Thoracic aorta (tissue), 2 donors: Measurements from ENCODE around the gene OR13J1. TPM values are rescaled to one million over a fixed set of nuclear protein-coding genes. Genes with fewer than 3 reads are reported as not detected.

Experiments
- ATAC-seq: fragments of 150-250 bp; one replicate; pipeline ENCODE4 v1.8.0; 2017; ENCODE audit warnings: low read depth; ENCODE audit not compliant: insufficient number of reproducible peaks, low FRiP score
- DNase-seq: peaks from one replicate; pipeline ENCODE4 v3.0.0-alpha.2; 2020; ENCODE audit warnings: low spot score
- H3K27ac ChIP-seq, 2 donors: fragments of 200-600 bp; sonication (generic); 1 replicate in 1 of 2; 2 replicates in 1 of 2; pipeline ENCODE4 v1.5.1; 2016; ENCODE audit warnings: mild to moderate bottlenecking in 2 of 2, moderate library complexity in 2 of 2
- H3K27me3 ChIP-seq: fragments of 200-600 bp; sonication (generic); replicated peaks from 2 replicates; pipeline ENCODE4 v1.6.0; 2016; ENCODE audit warnings: mild to moderate bottlenecking; ENCODE audit not compliant: insufficient read depth
- H3K36me3 ChIP-seq: fragments of 200-600 bp; sonication (generic); one replicate; pipeline ENCODE4 v1.5.1; 2016
- H3K4me1 ChIP-seq, 2 donors: fragments of 200-600 bp; sonication (generic); 1 replicate in 1 of 2; 2 replicates in 1 of 2; pipeline versions ENCODE4 v1.5.1 to v1.6.0; 2016; ENCODE audit warnings: low read depth in 2 of 2, mild to moderate bottlenecking in 1 of 2; ENCODE audit not compliant: control insufficient read depth in 1 of 2
- H3K4me3 ChIP-seq: fragments of 200-600 bp; sonication (generic); 2 replicates; pipeline ENCODE4 v1.5.1; 2016; ENCODE audit warnings: mild to moderate bottlenecking
- H3K9me3 ChIP-seq: fragments of 200-600 bp; sonication (generic); 2 replicates; pipeline ENCODE4 v1.5.1; 2016
- CTCF ChIP-seq: fragments of 200-600 bp; sonication (generic); IDR thresholded peaks from one replicate; pipeline ENCODE4 v1.5.1; 2019; ENCODE audit warnings: antibody characterized with exemption
- total RNA-seq, 2 donors: library from RNA; depleted of rRNA; stranded (reverse); fragments of >200 nt; gene quantifications; one replicate each; pipeline versions ENCODE4 v1.1.0 to v1.2.3, GENCODE V29; 2016

Gene OR13J1
- total RNA-seq, 2 donors from 2014 or later: not detected

- peak; percentile 21 for TF ChIP-seq CTCF
- ATAC-seq: no peak
- H3K9me3 ChIP-seq: no peaks in the 10 kb centered on the region
- H3K4me3 ChIP-seq: peak overlapping the region; percentile 51
- H3K4me1 ChIP-seq: peaks cover 71 to 88% of the 10 kb centered on the region in 2 donors
- H3K36me3 ChIP-seq: no peaks in the 10 kb centered on the region
- peak overlapping the region; percentile 99 to 100 for H3K27ac ChIP-seq
- no peaks in the 10 kb centered on the region for H3K27me3 ChIP-seq
- DNase-seq: no peak
Measured at GRCh38 chr9:35906923-35907699, 36.9 kb upstream of the OR13J1 start.

- peak; percentile 7 for ATAC-seq
- peak; percentile 81 for DNase-seq
- no peaks in the 10 kb centered on the region for H3K9me3 ChIP-seq
- TF ChIP-seq CTCF: no peak
- H3K4me1 ChIP-seq: peaks cover 65 to 79% of the 10 kb centered on the region in 2 donors
- H3K27me3 ChIP-seq: no peaks in the 10 kb centered on the region
- H3K36me3 ChIP-seq: no peaks in the 10 kb centered on the region
- H3K27ac ChIP-seq: peak within 1 kb of the TSS; percentile 99 to 100
- peak within 1 kb of the TSS; percentile 51 for H3K4me3 ChIP-seq
Measured at GRCh38 chr9:35905912-35906679, 35.9 kb upstream of the OR13J1 start, which contains the start of gene HRCT1. Gene HRCT1 (plus strand): TSS chr9:35906202. CDS start chr9:35906288, 86 bp downstream.

- Histone ChIP-seq H3K4me3 (peak overlapping the region; percentile 51), H3K9me3 (no peaks in the 10 kb centered on the region), H3K27ac (peak overlapping the region; percentile 99 to 100), H3K27me3 (no peaks in the 10 kb centered on the region), H3K4me1 (peaks cover 56 to 70% of the 10 kb centered on the region in 2 donors), H3K36me3 (no peaks in the 10 kb centered on the region)
- ATAC-seq: no peak
- DNase-seq: no peak
- TF ChIP-seq CTCF: no peak
Measured at GRCh38 chr9:35905051-35905781, 35.0 kb upstream of the OR13J1 start.

DNA sequence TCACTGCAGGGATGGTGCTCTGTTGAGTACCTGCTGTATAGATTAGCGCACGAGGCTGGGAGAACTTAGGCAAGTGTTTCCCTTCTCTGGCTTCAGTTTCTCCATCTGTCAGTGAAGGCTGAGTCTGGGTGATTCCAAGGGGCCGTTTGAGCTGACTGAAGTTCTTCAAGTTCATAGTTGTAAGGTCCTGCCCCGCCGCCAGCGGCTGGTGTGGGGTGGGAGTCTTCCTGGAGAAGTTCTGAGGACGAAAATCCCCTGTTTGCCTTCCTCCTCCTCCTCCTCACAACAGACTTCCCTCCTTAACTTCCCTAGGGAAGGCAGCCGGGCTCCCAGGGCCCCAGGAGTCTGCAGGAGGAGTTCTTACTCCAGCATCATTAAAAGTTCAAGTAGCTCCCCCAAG lies 34.1 kb upstream of the OR13J1 start:
- no peak for DNase-seq
- ATAC-seq: no peak
- Histone ChIP-seq H3K36me3 (no peaks in the 10 kb centered on the region), H3K4me3 (no peak overlapping the region), H3K27me3 (no peaks in the 10 kb centered on the region), H3K27ac (peak overlapping the region; percentile 99 to 100), H3K4me1 (peaks cover 48 to 61% of the 10 kb centered on the region in 2 donors), H3K9me3 (no peaks in the 10 kb centered on the region)
- no peak for TF ChIP-seq CTCF
